ENCODE results near the gene SAMHD1.

GRCh38 chr20:36951979-36952738 is 651 bp upstream of the SAMHD1 start:
- TF ChIP-seq GATA2 (IDR thresholded peaks at IDR 0.05; ENCODE audit: low read depth, low read length): no peak
- TF ChIP-seq GATA3 (IDR thresholded peaks at IDR 0.05; ENCODE audit: low read depth, low read length): no peak
